HG03039 (cell line): ENCODE results near the gene WSCD1.

ENCODE experiments used
- ATAC-seq: cut with Tn5 transposase; IDR thresholded peaks from one replicate; pipeline ENCODE4 v1.9.1; 2021; ENCODE audit warnings: mild to moderate bottlenecking, moderate library complexity; ENCODE audit not compliant: unreplicated experiment

The WSCD1 gene

GRCh38 chr17:6147042-6147441, 76.9 kb downstream of the WSCD1 start:
- no peak for ATAC-seq

GRCh38 chr17:6153375-6153774, 83.2 kb downstream of the WSCD1 start:
- ATAC-seq: no peak

GRCh38 chr17:6157716-6158115, 87.5 kb downstream of the WSCD1 start:
- ATAC-seq: no peak

GRCh38 chr17:6159541-6160231, 89.5 kb downstream of the WSCD1 start:
- no peak for ATAC-seq

- no peak for ATAC-seq
These were observed 90.0 kb downstream of the WSCD1 start for GRCh38 chr17:6160232-6160555.

- no peak for ATAC-seq
These were observed 91.0 kb downstream of the WSCD1 start for GRCh38 chr17:6160911-6161855.

GRCh38 chr17:6162216-6162615, 92.0 kb downstream of the WSCD1 start:
- ATAC-seq: no peak

GRCh38 chr17:6162892-6163291, 92.7 kb downstream of the WSCD1 start:
- no peak for ATAC-seq

GRCh38 chr17:6163612-6164333, 93.6 kb downstream of the WSCD1 start:
- no peak for ATAC-seq

- ATAC-seq: no peak
These were observed 94.8 kb downstream of the WSCD1 start for GRCh38 chr17:6164996-6165395.

- ATAC-seq: no peak
These were observed 95.6 kb downstream of the WSCD1 start for GRCh38 chr17:6165806-6166205.

- ATAC-seq: no peak
These were observed 96.5 kb downstream of the WSCD1 start for GRCh38 chr17:6166492-6167179.

GRCh38 chr17:6168296-6168695, 98.1 kb downstream of the WSCD1 start:
- no peak for ATAC-seq

- ATAC-seq: no peak
These were observed 100.2 kb downstream of the WSCD1 start for GRCh38 chr17:6170349-6170748.

- no peak for ATAC-seq
These were observed 102.6 kb downstream of the WSCD1 start for GRCh38 chr17:6172642-6173330.

GRCh38 chr17:6173653-6174052, 103.5 kb downstream of the WSCD1 start:
- ATAC-seq: no peak
